ENCODE results near the gene DLD. TPM values are rescaled to one million over a fixed set of nuclear protein-coding genes. Genes with fewer than 3 reads are reported as not detected.
A peak's percentile ranks its signal among the peaks of the same experiment; 100 is the strongest.

DLD gene
- total and polyA plus RNA-seq, 9 of the 15 experiments (the other 6 are each of a cell fraction or from before 2014, with no cell fraction given) = 130 to 639 (median 247) TPM

DNA sequence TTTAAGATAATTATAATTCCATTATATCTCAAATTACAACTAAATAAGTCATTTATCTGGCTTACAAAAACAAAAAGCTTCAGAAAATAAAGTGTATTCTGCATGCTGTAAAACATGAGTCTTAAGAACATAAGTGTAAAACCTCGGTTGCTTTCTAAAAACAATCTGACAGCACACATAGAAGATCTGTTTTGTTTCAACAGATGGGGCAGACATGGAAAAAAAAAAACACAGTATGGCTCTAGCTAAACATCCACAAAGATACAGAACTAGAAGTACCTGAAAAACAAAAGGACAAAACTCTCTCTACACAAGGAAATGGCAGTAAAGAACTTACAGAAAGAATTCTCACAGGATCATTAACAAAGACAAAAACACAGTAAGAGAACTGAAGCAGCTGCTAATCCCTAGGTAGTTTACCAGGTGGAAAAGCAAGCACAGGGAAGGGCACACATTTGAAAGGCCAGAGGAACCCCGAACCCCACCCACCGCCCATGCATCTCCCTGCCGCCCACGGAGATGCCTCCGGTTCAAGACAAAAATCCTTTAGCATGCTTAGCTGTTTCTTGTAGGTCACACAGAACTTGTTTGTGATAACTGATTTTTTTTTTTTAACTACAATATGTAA, 42.5 kb downstream of the DLD start:
- Histone ChIP-seq H3K4me2 (ENCODE audit: insufficient read depth, low read length) (no peak overlapping the region), H2AFZ (ENCODE audit: low read depth, low read length) (no peak overlapping the region), H3K27ac (ENCODE audit: extremely low read depth, low read depth, low read length) (no peak overlapping the region), H3K9me3 (replicated peaks; ENCODE audit: control insufficient read depth, insufficient read depth, low read depth, low read length) (no peaks in the 10 kb centered on the region), H3K4me1 (replicated peaks in 1 of 2; ENCODE audit: control insufficient read depth in 2 of 2, insufficient read depth in 2 of 2, low read length in 2 of 2) (no peaks in the 10 kb centered on the region), H3K36me3 (ENCODE audit: control insufficient read depth, insufficient read depth, low read length) (peaks cover 70% of the 10 kb centered on the region; the same call in 2 of the 3 replicates), H3K79me2 (ENCODE audit: control insufficient read depth, insufficient read depth, low read length) (no peaks in the 10 kb centered on the region), H3K27me3 (ENCODE audit: control insufficient read depth in 2 of 2, insufficient read depth in 2 of 2, low read length in 2 of 2) (no peaks in the 10 kb centered on the region), H3K9ac (ENCODE audit: insufficient read depth in 1 of 2, low read depth in 2 of 2, low read length in 2 of 2) (no peak overlapping the region), H3K9me1 (ENCODE audit: control insufficient read depth, insufficient read depth, low read length) (no peaks in the 10 kb centered on the region), H3K4me3 (no peak overlapping the region), H4K20me1 (replicated peaks; ENCODE audit: control insufficient read depth, insufficient read depth, low read length) (no peaks in the 10 kb centered on the region)
- FAIRE-seq (no peak), ATAC-seq (peak; percentile 14; the same call in 2 of the 3 replicates), DNase-seq (ENCODE audit: extremely low read depth in 1 of 4, low spot score in 3 of 4) (no peak)
- no peak for TF ChIP-seq RBM15 (IDR thresholded peaks at IDR 0.05; ENCODE audit: insufficient read depth, low read length)
- TF ChIP-seq EGR1 (conservative IDR thresholded peaks at IDR 0.05) = peak; percentile 78
- no peak for TF ChIP-seq KLF16 (IDR thresholded peaks at IDR 0.05)
- TF ChIP-seq POLR2B (IDR thresholded peaks at IDR 0.05; ENCODE audit: low read depth, partially characterized antibody) = peak; percentile 27
- TF ChIP-seq MEF2D (tag; conservative IDR thresholded peaks at IDR 0.05; ENCODE audit: low read depth) = no peak
- no peak for TF ChIP-seq TAF7 (tag; IDR thresholded peaks at IDR 0.05)
- TF ChIP-seq, protein P1, sequence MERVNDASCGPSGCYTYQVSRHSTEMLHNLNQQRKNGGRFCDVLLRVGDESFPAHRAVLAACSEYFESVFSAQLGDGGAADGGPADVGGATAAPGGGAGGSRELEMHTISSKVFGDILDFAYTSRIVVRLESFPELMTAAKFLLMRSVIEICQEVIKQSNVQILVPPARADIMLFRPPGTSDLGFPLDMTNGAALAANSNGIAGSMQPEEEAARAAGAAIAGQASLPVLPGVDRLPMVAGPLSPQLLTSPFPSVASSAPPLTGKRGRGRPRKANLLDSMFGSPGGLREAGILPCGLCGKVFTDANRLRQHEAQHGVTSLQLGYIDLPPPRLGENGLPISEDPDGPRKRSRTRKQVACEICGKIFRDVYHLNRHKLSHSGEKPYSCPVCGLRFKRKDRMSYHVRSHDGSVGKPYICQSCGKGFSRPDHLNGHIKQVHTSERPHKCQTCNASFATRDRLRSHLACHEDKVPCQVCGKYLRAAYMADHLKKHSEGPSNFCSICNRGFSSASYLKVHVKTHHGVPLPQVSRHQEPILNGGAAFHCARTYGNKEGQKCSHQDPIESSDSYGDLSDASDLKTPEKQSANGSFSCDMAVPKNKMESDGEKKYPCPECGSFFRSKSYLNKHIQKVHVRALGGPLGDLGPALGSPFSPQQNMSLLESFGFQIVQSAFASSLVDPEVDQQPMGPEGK (CRISPR knock-in tag; IDR thresholded peaks at IDR 0.05; ENCODE audit: borderline replicate concordance) = no peak
- TF ChIP-seq, protein P2, sequence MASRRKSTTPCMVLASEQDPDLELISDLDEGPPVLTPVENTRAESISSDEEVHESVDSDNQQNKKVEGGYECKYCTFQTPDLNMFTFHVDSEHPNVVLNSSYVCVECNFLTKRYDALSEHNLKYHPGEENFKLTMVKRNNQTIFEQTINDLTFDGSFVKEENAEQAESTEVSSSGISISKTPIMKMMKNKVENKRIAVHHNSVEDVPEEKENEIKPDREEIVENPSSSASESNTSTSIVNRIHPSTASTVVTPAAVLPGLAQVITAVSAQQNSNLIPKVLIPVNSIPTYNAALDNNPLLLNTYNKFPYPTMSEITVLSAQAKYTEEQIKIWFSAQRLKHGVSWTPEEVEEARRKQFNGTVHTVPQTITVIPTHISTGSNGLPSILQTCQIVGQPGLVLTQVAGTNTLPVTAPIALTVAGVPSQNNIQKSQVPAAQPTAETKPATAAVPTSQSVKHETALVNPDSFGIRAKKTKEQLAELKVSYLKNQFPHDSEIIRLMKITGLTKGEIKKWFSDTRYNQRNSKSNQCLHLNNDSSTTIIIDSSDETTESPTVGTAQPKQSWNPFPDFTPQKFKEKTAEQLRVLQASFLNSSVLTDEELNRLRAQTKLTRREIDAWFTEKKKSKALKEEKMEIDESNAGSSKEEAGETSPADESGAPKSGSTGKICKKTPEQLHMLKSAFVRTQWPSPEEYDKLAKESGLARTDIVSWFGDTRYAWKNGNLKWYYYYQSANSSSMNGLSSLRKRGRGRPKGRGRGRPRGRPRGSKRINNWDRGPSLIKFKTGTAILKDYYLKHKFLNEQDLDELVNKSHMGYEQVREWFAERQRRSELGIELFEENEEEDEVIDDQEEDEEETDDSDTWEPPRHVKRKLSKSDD (conservative IDR thresholded peaks at IDR 0.05; ENCODE audit: low read length) = no peak
- no peak for TF ChIP-seq NFATC3 (IDR thresholded peaks at IDR 0.05)
- TF ChIP-seq, protein P3, sequence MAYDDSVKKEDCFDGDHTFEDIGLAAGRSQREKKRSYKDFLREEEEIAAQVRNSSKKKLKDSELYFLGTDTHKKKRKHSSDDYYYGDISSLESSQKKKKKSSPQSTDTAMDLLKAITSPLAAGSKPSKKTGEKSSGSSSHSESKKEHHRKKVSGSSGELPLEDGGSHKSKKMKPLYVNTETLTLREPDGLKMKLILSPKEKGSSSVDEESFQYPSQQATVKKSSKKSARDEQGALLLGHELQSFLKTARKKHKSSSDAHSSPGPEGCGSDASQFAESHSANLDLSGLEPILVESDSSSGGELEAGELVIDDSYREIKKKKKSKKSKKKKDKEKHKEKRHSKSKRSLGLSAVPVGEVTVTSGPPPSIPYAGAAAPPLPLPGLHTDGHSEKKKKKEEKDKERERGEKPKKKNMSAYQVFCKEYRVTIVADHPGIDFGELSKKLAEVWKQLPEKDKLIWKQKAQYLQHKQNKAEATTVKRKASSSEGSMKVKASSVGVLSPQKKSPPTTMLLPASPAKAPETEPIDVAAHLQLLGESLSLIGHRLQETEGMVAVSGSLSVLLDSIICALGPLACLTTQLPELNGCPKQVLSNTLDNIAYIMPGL (CRISPR knock-in tag; IDR thresholded peaks at IDR 0.05) = no peak
- TF ChIP-seq SRSF9 (IDR thresholded peaks at IDR 0.05; ENCODE audit: borderline replicate concordance, low read depth, low read length) = no peak
- 0 out of 2 replicates have a peak, but pooled peaks have one; percentile 58 for TF ChIP-seq POLR2AphosphoS2 (IDR thresholded peaks at IDR 0.05; ENCODE audit: low read length)
- no peak for TF ChIP-seq CBX1 (IDR thresholded peaks at IDR 0.05; ENCODE audit: low read depth)
- TF ChIP-seq SMAD4 (CRISPR knock-in tag; conservative IDR thresholded peaks at IDR 0.05) = no peak
- TF ChIP-seq HLTF (IDR thresholded peaks at IDR 0.05) = no peak
- no peak for TF ChIP-seq ZKSCAN3 (CRISPR knock-in tag; IDR thresholded peaks at IDR 0.05)
- no peak for TF ChIP-seq ZNF586 (CRISPR knock-in tag; conservative IDR thresholded peaks at IDR 0.05)
- CTCF ChIA-PET (ENCODE audit: low intra/inter-chr PET ratio) = no interaction called here
- POLR2A ChIA-PET = interaction anchor here (0.7 to 3.7 kb wide), 7 partner anchors 9 to 84 kb away, joined by 3 to 14 read pairs (median 3); no protein-coding TSS in a partner anchor
- in situ Hi-C loops (cut with MboI) (no loop called here), intact Hi-C loops (cut with micrococcal nuclease) (no loop called here)
- no TSS peak for BruUV-seq (replicated peaks)
- 76% methylated on average over 6 of the region's 6 CpGs for whole genome bisulfite sequencing (ENCODE audit: insufficient coverage, low coverage, missing lambda C conversion rate)
